Stimulated activated CD8-positive, alpha-beta memory T cell treated with anti-CD3 and anti-CD28 coated beads, Interleukin-7, amount 100 ng/mL, for 1 hour (primary cell): ENCODE measurements around the gene CGNL1.

ENCODE experiments used
- DNase-seq, 2 donors: peaks; one replicate each; pipeline ENCODE4 v3.0.0-alpha.2; 2020; ENCODE audit warnings: low read depth in 2 of 2

Gene CGNL1

DNA sequence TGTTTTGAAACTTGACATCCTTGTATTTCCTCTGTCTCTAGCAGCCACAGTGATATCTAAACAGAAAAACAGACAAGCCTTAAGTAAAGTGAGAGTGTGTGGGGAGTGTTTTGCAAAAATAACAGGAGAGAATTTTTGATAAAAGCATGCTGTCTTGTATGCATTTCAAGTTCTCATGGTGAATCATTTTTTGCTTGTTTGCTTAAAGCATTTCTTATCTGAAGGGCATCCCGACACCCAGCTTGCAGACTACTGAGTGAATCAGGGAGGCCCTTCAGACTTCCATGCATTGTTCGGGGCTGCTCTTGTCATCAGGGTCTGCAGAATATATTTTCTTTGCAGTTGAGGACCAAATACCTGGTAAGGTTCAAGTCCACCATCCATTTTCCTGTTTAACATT is 8.5 kb downstream of the CGNL1 start:
- no peak for DNase-seq

DNA sequence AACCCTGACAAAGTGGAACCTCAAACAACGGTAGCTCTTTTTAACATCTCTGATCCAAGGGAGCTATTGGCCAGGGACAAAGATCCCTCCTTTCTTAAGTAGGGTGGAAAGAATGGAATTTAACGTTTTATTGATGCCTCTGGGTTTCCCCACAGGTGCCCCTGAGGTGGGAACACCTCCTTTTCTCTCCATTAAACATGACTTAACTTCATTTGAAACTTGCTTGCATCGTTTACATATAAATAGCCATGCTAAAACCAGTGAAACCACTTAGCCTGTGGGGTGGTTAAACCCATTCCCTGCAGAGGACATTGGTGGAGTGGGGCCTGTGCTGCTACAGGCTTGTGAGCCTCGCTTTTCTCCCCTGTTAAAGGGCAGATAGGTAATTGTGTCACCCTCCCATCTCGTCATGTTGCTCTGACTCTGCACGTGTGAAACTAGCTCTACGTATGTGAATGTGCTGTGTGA is 9.7 kb downstream of the CGNL1 start:
- DNase-seq: no peak

DNA sequence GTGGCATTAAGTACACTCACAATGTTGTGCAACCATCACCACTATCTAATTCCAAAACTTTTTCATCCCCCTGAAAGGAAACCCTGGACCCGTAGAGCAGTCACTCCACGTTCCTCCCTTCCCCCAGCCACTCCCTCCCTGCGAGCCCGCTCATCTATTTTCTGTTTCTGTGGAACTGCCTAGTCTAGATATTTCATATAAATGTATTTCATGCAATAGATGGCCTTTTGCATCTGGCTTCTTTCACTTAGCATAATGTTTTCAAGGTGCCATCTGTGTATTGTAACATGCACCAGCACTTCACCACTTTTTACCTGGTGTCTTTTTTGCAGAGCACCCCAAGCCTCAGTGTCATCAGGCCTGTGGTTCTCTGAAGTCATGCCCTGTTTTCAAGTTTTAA is 10.7 kb downstream of the CGNL1 start:
- no peak for DNase-seq

DNA sequence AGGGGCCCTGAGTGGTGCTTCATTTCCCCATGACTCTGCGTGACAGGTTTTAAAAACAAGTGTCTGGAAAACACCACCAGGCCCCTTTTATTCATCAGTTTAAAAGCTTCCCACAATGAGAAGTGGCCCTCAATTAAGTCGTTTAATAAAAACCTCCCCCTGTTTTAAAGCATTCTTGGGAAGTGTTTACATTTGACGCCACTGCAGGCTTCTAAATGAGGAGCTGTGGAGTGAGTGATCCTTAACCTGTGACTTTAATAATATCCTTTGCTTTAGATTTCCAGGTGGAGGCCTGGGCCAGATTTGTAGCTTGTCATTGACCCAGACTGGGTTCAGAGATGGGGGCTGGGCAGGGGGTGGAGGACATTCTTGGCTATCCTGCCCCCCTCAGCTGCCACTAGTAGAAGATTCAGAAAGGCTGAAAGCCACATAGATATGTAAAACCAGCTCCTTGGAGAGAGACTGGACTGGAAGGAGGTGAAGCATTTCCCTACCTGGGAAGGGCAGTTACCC is 11.3 kb downstream of the CGNL1 start:
- no peak for DNase-seq

DNA sequence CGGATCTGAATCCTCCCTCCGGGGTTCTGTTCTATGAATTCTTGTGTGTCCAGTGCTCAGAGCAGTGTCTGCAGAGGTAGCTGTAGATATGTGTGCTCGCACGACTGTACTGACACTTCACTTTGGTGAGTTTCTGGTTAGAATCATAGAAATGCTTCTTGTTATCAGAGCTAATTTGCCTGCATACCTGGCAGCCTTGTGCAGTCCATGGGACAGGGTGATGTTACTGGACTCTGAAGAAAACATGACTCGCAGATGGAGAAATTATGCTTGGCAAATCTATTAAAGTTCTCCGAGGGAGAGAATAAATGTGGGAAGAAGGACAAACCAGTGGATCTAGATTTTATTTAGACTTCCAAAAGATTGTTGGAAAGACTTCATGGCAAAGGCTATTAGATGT is 12.2 kb downstream of the CGNL1 start:
- no peak for DNase-seq

DNA sequence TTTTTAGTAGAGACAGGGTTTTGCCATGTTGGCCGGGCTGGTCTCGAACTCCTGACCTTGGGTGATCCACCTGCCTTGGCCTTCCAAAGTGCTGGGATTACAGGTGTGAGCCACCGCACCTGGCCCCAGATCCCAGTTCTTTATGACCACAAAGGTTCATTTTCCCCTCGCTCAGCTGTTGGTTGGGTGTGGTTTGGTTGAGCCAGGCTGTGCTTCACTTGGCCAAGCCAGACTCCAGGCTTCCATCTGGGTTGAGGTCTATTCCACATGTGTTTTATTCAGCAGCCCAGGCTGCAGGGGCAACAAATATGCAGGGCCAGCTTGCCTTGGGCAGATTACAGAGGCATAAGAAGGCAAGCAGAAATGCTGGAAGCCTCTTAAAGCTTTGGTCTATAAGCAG is 13.7 kb downstream of the CGNL1 start:
- DNase-seq: no peak

DNA sequence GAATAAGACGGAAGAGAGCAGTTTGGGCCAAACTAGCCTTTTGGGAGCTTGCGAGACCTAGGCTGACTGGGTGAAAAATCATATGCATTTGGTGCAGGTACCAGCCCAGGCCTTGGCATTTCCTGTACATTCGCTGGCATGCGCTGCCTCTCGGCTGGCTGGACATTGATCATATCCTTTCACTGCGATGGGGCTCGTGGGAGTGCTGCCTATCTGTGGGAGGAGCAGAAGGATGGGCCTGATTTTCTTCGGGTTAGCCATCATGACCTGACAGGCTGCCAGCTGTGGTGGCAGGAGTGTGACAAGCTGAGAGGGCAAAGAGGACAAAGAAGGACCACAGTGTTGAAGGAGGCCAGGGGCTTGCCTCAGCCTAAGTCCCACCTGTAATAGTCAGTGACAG is 14.3 kb downstream of the CGNL1 start:
- no peak for DNase-seq

DNA sequence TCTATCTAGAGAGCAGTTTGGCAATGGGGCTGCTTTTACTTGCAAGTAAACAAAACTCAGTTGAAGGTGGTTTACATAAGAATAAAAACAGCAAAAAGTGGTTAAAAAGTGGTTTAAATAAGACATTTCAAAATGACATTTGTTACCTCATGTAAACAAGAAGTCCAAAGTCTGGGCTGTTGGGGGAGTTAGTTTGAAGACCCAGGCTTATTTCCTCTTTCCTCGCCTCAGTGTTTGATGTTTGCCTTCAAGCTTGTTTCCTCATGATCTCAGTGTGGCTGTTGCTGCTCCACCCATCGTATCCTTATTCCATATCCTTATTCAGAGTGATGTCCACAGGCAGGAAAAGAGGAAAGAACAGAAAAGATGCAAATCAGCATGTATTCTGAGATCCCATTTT is 15.2 kb downstream of the CGNL1 start:
- DNase-seq: no peak

DNA sequence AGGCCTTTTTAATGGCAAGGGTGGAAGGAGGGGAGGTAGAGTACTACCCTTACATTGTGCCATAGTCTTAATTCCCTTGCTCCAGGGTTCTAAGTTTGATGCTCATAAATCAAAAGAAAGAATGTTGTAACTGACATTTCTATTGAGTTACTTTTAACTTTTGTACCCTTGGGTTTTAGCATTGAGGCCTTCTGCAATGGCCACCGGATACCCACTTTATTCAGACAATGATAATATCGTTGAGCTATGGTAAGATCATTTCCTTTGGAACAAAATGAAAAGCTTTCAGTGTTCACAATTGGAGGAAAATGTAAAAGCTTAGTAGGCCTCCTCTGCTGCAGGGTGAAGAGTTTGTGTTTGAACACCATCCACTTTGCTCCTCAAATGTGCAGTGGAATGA is 16.8 kb downstream of the CGNL1 start:
- DNase-seq: no peak

DNA sequence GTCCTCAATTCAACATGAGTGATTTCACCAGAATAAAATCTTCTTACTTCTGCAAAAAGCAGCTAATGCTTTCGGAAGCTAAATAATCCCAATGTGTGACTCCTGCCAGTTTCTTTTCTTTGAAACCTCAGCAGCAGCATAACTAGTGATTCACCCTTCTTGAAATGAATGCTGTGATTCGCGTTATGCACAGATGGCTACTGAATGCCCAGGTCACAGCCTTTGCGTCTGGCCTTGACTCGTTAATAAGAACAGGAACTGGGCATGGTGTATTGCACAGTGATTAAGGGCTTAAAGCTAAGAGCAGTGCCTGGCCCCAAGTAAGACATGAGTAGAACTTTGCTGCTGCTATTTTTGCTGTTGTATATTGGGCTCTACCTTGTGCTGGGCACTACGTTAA is 19.0 kb downstream of the CGNL1 start:
- no peak for DNase-seq

DNA sequence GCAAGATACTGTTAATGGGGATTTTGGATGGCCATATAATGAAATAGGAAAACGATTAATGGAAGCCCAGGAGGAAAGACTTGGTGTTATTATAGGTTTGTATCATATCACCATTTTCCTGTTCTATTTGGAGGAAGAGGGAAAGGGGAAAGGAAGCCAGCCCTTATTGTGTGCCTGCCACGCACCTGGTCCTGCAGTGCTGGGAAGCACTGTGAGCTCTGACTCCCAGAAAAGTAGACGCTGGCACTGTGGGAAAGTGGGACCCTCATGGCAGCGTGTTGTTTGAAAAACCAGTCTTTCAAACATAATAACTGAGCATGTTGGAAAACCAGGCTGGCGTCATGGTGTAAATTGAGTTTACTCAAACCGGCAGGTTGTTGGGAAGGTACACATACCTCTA is 22.0 kb downstream of the CGNL1 start:
- DNase-seq: no peak

DNA sequence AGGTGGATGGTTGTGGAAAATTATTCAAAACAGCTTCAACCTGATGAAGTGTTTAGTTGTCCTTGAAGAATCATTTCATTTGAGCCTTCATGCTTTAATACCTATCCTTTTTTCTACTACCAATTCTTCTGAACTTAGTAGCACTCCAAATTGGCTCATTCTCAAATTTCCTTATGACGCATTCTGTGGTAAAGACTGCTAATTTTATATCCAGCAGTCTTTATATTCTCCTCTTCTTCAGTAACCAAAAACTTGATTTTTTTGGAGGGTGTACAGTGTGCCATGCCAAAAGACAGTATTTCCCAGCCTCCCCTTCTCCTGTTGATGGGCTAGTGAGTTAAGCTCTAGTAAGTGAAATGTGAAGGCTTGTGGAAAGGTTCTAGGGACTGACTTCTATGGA is 25.2 kb downstream of the CGNL1 start:
- no peak for DNase-seq

DNA sequence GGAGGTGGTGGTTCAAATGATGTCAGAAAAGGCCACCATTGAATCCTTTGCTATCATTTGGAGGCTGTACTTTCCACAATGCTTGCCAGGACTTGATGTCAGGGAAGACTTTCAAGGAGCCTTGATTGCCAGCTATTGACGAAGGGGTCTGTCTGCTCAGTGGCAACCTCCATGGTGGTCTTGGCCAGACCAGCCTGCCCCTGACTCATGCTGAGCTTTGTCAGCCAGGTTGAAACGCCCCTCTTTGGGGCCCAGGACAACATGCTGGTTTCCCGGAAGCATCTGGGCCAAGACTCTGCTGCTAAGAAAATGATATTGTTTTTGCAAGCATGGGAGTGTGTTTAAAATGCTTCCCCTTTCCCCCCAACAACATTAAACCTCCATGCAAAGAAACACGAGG is 26.7 kb downstream of the CGNL1 start:
- no peak for DNase-seq

DNA sequence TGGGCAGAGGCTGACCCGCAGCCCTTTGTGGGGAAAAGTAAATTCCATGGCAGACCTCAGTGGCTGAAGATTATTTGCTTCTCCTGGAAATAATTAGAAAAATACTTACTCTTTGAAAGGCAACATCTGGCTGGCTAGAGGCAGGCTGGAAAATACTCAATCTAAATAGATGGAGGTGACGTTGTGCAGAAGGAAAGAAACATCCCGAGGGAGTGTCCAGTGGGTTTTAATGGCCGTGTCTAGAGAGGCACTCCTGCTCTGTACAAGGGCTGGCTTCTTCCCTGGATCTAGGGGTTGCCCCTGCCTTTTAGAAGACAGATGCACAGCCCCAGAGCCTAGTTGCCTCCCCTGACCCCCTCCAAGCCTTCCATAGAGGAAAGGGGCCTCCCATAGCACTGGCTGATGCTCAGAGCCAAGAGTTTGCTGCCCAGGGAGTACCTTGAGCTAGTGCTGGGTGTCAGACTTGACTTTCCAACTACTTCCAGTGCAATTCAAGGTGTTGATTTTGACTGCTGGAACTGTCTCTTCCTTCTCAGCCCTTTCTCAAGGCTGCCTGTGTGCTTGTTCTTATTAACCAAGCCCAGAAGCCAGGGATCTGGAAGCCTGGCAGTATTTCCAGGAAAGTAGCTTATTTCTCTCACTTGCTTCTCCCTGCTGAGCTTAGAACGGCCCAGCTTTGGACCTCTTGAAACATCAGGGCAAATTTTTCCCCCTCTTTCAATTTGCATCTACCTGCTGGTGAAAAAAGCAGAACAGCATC is 27.4 kb downstream of the CGNL1 start:
- DNase-seq: no peak

DNA sequence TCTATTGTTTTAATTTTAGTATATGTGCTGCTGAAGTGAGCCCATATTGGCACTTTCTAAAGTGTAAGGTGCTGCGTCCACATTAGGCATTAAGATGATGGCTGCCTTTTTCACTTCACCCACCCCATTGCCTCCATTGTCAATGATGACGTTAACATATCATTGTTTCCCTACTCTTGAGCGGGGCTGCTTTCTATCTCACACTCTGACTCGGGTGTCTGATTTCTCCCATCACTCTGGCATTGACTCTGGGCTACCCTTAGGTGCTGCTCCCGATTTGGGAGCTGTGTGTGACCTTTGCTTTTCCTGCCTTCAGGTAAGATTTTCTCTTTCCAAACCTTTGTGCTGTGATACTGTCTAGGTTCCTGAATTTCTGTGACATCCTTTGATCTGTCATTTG is 28.8 kb downstream of the CGNL1 start:
- DNase-seq: no peak

DNA sequence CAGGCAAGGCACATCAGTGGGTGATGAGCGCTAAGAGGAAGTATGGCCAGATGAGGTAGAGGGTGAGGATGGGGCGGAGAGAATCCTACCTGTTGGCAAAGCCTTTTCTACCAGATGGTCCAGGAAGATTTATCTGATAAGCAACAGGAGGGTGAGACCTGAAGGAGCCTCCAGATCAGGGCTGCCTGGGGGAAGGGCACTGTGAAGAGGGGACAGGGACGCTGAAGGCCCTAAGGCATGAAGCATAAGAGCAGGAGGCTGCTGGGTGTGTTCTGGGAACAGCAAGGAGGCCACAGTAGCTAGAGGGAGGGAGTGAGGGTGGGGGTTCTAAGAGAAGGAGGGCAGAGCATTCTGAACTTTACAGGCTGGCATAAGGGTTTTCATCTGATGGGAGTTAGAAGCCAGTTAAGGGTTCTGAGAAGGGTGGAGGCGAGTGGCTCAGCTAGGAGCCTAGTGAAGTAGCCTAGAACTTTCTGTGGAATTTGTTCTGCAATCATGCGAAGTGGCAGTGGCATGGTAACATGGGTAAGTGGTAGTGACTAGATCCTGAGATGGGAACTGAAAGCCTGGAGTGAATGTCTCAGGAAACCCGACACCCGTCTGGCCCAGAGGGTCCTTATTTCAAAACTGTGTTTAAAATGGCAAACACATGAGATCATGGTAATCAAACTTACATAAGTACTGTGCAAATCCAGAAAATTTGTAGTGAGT is 29.9 kb downstream of the CGNL1 start:
- no peak for DNase-seq

DNA sequence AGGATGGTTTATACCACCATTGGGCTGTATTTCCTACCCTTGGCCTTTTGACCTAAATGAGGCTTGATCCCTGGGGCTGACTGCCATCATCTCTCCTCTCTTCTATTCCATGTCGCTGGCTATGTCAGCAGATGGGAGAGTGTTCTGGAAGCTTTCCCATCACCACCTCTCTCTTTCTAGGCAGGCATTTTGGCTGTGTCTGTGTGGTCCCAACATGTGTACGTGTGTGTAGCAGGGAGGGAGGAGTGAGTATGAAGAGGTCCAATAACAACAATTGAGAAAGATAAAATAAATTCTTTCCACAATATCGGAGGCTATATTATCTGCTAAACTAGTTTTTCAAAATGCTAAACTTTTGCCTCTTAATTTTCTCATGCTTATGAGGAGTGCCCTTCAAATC is 34.1 kb downstream of the CGNL1 start:
- no peak for DNase-seq

DNA sequence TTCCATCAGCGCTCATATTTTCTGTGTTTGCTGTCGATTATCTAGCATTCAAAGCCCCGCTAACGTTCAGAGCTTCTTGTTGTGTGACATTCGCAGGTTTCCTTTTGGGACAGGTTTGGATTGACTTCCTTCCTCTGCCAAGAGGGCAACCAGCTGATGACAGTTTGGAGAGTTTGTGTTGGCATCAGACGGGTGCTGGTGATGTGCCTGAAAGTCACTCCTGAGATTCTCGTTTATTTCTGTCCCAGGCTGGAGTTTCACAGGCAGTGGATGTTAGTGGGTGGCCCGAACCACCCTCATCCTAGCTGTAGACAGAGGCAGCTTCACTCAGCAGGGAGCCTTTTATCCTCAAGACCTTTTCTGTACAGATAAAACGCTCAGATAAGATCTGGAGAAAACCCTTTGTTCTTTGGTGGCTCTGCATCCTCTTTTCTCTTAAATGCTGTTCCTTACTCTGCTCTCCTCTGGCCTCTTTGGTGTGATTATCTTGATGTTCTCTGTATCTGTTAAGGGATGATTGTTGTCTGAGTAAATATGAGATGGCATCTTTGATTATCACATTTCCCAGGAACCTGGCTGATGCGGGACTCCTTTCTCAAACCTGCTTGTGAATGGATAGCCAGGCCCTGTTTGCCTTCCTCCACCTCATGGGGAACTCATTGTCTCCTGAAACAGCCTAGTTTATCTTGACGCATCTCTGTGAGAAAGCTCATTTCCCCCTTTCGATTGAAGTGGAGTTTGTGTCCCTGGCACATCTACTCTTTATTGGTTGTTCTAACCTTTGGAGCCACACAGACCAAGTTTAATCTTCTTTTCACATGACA is 35.9 kb downstream of the CGNL1 start:
- DNase-seq: no peak

DNA sequence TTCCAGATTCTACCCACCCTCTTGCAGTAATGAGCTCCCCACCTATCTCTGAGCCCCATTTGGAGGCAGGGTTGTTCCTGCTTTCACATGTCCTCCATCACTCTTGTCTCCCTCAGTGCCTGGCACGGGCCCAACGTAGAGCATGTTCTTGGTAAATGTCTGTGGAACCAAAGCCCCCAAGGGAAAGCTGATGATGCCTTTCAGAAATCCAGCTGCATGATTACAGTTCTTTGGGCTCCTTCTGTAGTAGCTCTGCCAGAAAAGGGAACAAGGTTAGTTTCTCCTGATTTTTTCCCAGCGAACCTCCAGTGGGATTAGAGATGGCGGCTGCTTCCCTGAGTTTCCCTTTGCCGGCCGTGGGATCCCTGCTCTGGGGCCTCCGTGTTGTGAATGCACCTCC is 39.3 kb downstream of the CGNL1 start:
- no peak for DNase-seq

DNA sequence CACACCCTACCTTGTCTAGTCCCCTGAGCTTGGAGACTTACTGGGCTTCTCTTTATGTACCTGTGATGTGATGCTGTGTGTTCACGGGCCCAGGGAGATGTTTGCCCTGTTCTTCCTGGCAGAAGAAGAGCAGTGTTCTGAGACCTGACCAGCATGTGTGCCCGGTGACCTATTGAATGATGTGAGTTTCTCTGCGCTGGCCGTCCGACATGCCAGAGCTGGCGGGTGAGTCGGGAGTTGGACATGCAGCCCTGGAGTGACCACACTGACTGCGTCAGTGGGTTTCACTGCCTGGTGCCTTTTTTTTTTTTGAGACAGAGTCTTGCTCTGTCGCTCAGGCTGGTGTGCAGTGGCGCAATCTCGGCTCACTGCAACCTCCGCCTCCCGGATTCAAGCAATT is 42.3 kb downstream of the CGNL1 start:
- DNase-seq: no peak

DNA sequence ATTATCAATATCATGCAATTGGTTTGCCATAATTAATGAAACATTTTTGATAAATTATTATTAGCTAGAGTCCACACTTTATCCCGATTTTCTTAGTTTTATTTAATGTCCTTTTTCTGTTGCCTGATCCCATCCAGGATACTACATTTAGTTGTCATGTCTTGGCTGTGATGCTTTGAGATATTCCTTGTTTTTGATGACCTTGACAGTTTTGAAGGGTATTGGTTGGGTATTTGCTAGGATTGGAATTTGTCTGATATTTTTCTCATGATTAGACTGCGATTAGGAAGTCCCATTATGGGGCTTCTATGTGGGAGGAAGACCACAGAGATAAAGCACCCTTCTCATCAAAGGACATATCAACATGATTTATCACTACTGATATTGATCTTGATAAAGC is 43.0 kb downstream of the CGNL1 start:
- DNase-seq: no peak

DNA sequence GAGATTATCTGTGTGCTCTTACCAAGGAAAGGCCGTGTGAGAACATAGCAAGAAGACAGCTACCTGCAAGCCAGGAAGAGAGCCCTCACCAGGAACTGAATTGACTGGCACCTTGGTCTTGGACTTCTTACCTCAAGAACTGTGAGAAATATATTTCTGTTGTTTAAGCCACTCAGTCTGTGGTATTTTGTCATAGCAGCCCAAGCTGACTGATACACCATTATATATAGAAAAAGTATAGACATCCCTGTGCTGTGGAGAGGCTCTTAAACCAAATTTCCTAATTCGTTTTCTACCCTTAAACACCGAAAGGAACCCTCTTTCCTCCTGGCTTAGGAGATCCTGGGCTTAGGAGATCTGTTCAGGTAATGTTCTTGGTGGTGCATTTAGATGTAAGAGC is 44.8 kb downstream of the CGNL1 start:
- DNase-seq: no peak

DNA sequence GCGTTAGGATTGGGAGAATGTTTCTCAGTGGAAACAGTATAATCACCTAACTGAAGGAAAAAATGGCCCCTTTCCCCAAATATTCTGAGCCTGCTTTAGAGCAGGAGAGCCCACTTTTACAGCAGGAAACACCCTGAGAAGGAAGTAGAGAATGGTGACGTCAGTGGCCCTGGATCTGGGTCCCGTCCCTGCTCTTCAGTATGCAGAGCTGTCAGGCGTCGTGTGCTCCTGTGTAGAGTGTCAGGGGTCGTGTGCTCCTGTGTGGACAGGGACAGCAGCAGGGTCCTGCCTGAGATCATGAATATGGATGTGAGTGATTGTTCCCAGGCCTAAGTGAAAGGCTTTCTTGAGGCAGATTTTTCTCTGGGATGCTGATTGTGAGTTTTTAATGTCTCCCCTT is 45.2 kb downstream of the CGNL1 start:
- DNase-seq: no peak
